Fibroblast of the conjunctiva (primary cell): Measurements from ENCODE around the gene COL16A1.
A peak's percentile ranks its signal among the peaks of the same experiment; 100 is the strongest.

ENCODE experiments used
- DNase-seq: peaks from one replicate; pipeline ENCODE4 v3.0.0-alpha.2; 2010; ENCODE audit warnings: low read depth

Gene COL16A1

DNA sequence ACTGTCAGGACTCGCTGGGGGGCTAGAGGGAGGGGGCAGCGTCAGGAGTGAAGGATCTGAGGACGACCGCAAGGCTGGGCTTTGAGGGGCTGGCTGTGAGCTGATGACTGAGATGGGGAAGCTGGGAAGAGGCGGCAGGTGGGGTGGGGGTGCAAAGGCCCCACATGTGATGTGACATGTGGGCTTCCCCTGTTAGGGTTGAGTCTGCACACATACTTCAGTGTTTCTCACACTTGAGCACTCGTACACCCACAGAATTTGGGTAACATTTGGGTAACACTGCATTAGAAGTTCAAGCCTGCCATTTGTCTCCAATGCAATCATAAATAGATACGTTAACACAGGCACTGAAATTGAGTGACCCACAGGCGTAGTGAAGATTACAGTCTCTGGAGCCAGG is 16.2 kb downstream of the COL16A1 start:
- DNase-seq: no peak

DNA sequence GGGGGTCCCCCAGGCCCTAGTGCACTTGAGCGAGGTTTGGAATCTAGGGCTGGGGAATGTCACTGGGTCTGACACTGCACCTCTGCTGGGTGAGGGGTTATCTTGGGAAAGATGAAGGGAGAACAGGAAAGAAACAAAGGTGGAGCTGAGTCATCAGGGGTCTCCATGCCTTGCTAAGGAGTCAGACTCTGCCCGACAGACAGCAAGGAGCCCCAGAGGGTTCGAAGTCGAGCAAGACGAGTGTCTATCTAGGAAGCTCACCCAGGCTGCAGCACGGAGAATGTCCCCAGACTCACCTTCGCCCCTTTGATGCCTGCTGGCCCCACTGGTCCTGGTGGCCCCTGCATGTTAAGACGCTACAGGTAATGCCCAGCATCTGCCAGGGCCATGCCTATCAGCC is 18.0 kb downstream of the COL16A1 start:
- DNase-seq: no peak

DNA sequence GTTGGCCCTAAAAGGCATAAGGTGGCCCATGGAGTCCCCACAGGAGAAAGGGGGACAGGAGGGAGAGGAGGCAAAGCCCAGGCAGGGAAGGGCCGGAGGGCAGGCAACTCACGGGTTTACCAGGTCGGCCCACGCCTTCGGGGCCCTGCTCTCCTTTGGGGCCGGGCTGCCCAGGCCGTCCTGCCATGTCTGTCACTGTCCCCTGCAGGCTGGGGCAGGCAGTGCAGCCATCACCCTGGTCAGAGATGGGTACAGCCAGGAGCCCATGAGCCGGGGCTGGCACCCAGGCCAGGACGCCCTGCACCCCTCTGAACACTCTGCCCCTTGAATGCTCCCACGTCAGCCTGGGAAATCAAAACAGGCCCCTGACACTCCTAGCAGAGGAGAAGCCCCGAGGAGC is 19.8 kb downstream of the COL16A1 start:
- DNase-seq: no peak

DNA sequence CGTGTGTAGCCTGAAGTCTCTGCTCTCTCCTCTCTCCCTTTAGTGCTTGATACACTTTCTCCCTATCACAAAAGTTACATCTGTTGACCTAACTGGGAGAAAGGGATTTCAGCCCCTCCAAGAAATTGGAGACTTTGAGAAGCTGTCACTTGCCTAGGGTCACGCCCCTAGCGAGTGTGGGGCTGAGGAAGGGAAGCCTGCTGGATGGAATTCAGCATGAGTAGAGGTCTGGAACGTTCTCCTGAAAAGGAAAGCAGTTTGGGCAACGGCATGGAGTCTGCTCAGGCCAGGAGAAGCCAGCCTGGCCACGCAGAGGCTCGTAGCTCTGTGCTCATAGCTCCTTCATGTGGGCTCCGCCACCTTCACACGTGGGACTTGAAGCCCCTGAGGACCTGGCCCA is 22.4 kb downstream of the COL16A1 start:
- DNase-seq: no peak

DNA sequence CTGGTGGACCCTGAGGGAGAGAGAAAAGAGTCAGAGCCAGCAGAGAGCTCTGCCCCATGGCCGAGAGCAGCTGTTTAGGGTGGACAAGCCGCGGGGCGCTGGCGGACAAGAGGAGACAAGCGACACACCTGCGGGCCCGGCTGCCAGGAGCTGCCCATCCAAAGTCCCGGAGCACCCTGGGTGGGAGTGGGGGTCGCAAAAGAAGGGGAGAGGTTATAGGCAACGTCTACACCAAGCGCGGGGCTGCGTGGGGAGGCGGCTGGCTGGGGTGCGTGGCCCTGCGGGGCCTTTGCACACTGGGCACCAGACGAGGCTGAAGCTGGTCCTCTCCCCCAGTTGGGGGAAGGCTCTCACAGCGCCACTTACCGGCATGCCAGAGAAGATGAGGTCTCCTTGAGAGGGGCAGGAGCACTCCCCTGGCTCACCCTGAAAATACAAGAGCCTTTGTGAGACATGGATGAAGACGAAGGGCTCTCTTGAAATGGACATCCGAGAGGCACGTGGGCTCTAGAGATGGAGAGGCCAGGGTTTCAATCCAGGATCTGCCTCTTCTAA is 24.1 kb downstream of the COL16A1 start:
- DNase-seq: no peak

DNA sequence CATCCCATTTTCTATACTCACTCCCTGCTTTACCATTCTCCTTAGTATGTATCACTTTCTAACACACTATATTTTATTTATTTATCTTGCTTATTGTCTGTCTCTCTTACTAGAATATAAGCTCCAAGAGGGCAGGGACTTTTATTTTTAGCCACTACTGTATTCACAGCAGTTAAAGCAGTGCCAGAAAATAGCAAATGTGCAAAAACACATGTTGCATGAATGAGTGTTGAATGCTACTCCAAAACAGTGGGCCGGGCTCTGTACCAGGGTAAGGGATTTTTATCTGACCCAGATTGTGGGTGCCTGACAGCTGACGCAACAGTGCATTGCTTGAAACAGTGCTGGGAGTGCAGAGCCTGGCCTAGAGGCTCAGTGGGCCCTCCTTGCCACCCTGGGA is 24.7 kb downstream of the COL16A1 start:
- DNase-seq: no peak

DNA sequence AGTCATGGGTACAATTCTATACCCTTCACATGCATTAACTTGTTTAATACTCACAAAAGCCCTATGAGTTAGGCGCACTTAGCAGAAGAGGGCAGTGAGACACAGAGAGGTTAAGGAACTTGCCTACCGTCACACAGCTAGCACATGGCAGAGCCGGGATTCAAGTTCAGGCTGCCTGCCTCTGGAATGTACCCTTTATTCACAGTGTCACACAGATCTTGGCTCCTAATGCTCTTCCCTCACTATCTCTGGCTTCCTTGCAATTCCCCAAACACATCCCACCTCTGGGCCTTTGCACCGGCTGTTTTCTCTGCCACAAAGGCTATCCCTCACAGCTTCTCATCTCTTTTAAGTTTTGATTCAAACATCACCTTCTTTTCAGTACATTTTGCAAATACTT is 25.1 kb downstream of the COL16A1 start:
- DNase-seq: no peak

DNA sequence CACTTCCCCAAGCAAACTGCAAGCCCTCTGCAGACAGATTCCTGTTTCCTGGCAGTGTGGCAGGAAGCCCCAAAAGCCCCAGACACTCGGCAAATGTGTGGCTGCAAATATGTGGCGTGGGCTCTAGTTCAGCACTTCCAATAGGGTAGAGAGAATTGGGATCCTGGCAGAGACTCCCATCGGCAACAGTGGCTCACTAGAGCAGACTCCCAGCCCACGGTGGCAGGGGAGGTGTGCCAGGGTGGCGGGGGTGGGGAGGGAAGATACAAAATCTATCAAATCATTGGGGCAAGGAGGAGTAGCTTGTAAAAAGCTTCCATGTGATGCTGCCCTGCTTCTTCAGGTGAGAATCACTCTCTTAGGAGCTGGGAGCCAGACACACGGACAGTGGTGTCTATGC is 25.9 kb downstream of the COL16A1 start:
- no peak for DNase-seq

DNA sequence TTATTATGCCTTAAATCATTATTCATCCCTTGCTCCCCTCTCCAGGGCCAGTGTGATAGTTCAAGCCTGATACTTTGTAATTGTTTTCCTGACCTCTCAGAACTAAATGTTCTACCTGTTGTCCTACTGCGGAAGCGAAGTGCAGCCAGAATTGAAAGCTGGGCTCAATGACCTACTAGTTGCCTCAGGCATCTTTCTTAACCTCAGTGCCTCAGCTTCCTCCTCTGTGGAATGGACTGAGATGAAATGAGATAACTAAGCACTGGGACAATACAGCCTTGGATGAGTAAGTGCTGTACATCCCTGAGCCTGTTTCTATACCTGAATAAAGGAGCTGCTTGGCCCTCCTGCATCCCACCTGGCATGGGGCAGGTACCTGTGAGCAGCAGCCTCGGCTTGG is 26.4 kb downstream of the COL16A1 start:
- DNase-seq: no peak

DNA sequence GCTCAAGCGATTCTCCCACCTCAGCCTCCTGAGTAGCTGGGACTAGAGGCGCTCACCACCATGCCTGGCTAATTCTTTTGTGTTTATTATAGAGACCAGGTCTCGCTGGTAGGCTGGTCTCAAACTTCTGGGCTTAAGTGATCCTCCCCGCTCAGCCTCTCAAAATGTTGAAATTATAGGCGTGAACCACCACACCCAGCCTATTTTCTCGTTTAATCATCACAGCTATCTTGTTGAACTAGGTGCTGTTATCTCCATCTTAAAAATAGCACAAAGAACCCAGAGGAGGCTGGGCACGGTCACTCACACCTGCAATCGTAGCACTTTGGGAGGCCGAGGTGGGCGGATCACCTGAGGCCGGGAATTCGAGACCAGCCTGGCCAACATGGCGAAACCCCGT is 28.1 kb downstream of the COL16A1 start:
- DNase-seq: no peak

DNA sequence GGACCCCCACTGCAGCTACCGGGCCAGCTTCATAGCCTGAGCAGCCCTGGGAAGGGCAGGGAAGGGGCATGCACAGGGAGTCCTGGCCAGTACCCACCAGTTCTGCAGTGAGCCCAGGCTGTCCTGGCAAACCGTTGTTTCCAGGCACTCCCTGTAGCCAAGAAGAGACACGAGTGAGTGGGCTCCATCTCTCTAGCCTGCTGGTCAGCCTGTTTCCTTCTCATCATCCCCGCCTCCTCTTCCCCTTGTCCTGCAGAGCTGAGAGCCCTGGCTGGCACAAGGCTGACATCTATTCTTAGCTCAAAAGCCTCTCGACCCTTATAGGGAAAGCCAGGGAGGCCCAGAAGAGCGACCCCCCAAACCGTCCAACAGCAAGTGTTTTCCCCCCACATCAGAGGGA is 28.7 kb downstream of the COL16A1 start:
- DNase-seq: no peak

DNA sequence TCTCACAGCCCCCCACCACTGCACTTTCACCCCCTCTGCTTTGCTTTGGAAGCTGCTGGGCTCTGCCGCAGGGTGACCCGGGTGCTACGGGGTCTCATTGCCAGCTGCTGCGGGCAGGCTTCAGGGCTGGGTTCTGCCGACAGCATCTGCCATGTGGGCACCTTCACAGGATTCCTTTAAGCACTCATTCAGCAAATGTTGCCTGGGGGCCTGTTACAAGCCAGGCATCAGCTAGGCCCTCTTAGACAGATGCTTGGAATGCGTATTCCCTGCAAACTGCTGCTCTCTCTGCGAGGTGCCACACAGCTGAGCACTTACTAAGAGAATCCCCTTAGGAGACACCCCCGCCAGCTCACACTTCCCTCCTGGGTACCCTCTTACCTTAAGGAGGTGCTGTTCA is 29.2 kb downstream of the COL16A1 start:
- DNase-seq: no peak

DNA sequence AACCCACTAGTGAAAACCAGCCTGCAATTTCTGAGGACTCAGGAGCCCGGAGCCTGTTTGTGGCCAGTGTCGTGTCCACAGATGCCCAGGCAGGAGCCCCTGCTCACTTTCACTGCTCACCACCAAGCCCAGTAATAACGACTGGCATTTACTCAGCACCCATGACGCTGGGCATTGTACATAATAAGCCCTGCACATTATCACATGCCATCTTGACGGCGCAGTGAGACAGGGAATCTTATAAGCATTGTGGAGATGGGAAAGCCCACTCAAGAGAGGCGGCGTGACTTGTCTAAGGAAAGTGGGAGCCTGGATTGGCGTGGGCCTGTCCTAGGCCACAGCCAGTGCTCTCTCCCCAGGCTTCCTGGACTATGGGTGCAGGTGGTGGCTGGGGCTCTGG is 30.4 kb downstream of the COL16A1 start:
- DNase-seq: no peak

DNA sequence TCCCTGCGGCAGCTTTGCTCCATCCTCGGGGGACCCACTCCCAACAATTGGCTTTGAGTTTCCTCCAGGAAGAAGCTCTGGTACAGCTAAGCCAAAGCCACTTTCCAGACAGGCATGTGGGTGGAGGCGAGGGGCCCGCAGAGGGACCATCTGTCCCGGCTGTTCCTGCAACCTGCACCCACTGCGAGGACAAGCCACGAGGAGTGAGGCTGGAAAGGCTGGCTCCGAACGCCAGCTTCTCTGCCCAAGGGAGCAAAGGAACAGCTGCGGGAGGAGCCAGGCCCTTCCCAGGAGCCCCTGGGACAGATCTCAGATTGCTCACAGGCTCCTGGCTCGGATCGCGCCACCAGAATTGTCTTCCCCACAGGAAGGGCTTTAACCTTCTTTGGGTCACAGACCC is 30.8 kb downstream of the COL16A1 start:
- DNase-seq: no peak

DNA sequence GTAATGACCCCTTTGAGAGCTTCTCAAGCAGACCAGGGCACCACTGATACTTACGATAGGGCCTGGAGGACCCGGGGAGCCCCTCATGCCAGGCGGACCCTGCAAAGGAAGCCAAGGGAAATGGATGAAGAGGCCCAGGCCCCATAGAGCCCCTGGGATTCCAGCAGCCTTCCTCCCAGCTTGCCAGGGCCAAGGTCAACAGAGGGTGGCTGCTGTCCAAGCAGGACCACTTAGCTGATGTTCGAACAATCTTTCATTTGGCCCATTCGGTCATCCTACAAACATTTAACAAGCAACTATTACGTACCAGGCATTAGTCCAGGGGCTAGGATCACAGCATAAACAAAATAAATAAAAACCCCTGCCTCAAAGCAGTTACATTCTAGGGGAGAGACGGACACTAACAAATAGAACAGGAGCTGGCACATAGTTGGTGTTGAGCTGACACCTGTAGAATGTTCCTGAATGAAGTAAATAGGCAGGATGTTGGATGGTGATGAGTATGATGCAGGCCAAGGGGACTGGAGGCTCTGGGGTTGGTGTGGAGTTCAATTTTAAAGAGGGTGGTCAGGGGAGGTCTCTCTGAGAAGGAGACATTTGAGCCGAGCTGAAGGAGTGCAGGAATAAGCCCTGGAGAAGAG is 32.1 kb downstream of the COL16A1 start:
- DNase-seq: peak; percentile 8

DNA sequence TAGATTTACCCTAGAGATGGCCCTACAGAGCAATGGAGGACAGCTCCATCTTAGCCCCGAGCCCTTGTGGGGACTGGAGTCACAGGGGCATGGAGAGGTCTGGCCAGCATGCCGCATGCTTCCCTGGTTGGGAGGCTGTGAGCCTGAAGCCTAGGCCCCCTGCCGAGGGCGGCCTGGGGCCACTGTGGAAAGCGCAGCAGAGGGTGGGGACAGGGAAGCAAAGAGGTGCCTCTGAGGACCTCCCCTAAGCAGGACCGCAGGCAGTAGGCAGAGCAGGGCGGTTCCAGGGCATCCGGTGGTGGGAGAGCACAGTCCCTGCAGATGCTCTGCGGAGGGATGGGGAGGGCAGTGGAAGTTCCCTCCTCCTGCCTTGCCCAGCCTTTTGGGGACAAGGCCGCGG is 32.7 kb downstream of the COL16A1 start:
- no peak for DNase-seq

DNA sequence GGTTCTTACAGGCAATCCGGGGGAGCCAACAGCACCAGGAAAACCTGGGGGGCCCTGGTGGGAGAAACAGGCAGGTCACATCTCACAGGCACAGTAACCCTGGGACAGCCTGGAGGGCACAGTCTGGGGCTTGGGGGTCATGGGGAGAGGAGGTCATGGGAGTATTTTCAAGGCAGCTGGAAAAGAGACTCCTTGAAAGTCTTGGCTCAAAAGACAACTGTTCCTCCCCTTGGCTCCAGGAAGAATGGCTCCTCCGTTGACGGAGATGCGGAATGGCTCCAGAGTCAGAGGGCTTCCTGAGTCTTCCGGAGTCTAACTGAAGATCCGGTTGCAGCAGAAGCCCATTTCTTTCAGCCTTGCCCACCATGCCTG is 33.2 kb downstream of the COL16A1 start:
- DNase-seq: no peak

DNA sequence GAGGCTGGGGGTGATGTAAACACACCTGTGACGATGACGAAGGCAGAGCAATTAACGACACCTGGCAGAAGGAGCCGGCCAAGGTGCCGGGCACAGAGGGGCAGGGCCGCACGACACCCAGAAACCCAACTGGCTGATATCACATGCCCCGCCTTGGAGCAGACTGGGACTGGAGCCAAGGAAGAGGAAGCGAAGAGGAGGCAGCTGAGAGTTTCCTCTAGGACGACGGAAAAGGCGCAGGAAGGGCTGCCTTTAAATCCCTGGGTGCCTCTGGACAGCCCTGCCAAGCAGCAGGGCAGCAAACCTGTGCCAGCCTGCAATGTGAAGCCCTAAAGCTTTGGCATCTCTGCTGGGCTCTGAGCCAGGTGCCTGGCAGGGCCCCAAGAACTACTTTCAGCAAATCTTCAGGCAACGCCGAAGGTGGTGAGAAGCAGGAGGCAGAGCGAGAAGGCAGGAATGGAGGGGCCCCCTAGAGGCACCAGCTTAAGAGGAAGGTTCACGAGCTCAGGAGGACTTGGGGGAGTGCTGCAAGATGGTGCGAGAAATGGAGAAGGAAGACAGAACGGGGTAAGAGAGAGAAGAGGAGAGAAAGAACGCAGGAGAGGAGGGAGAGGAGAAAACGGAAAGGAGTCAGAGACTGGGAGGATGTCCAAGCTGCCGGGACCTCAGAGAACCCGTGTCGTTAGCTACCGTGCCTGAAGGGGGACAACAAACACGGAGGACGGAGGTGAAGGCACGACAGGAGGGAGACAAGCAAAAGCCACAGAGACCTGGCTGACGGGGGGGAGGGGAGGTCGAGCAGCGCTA is 33.8 kb downstream of the COL16A1 start:
- DNase-seq: peak; percentile 18

DNA sequence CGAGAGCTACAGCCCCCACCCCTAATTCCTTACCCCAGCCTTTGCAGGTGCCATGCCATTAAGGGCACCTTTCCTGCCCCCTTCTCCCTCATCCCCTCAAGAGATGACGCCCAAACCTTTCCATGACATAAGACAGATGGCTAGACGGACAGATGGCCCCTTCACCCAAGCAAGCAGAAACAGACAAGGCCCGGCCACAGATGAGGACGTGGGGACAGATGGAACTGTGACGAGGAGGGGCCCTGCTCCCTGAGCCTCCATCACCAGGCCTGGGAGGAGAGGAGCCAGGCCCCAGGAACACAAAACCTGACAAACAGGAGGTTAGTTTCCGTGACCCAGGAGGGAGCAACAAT is 34.4 kb downstream of the COL16A1 start:
- DNase-seq: no peak

DNA sequence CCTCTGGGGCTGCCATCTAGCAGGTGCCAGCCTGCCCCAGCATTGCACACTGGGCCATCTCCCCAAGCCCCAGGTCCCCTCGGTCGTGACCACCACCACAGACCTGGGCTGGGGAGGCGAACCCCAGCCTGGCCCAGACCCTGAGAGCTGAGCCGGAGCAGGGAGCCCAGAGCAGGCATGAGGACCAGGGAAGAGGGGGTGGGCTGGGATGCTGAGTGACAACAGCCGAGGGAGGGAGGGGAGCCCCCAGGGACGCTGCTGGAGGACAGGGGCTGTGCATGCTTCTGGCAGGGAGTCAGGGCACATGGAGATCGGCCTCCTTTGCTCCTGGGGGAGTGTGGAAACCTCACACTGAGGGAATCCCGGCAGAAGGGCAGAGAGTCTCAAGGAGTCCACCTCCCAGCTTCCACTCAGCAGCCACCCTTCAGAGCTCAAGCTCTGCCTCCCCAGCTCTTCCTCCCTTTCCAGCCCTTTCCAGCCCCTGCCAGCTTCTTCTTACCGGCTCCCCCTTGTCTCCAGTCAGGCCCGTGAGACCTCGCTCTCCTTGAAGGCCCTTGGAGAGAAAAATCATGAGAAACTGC is 35.4 kb downstream of the COL16A1 start:
- DNase-seq: no peak

DNA sequence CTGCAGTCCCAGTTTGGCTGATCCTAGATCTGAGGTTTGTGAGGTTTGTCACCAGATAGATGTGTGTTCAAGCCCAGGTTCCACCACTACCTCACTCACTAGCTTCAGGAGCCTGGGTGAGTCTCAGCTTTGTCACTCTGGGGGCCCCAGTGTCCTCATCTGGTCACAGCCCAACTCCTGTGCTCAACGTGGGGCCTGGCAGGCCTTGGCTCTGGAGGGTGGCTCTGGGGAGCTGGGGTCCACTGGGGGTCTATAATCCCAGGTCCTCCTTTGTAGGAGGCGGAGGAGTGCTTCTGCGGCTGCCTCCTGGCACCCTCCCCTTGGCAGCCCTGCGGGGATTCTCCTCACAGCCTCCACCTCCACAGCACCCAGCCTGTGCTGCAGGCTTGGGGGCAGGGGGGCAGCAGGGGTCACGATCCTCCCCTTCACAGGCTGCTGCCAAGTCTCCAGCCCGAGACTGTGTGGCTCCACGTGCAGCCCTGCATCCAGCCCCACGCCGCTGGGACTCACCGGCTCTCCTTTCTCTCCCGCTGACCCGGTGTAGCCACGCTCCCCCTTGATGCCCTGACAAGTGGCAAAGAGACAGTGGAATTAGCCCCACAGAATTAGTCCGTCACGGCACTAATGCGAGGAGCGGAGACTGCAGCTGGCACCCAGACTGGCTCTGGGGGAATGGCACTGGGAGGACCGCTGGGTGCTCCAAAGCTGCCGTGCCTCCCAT is 36.6 kb downstream of the COL16A1 start:
- DNase-seq: no peak

DNA sequence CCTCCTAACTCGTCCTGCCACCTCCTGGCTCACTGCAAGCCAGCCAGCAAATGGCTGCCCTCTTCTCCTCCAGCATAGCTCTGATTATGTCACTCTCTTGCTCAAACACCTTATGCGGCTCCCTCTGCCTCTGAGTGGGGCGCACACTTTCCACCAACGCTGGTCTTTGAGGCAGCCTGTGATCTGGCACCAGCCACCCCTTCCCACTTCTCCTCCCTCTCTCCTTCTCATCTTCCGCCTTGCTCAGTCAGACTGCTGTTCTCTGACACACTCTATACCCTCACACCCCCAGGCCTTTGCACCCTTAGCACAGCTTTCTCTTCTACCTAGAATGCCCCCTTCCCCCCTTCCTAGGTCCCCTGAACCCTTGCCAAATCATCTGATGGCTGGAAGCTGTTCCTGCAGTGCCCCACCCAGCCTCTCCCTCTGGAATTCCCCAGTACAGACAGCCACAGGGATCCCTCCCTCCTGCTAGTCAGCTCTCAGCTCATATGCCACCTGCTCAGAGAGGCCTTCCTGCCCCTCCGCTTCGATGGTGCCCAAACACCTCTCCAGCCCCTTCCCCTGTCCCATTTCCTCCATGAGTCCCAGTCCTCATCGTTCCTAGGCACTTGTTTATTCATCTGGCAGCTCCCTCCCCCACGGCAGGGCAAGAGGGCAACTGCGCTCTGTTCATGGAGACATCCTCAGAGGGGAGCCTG is 37.4 kb downstream of the COL16A1 start:
- peak; percentile 29 for DNase-seq
